ENCODE data around the gene GTF2H4. TPM values are rescaled to one million over a fixed set of nuclear protein-coding genes. Genes with fewer than 3 reads are reported as not detected.

Gene GTF2H4
- total and polyA plus RNA-seq, 2 of the 8 experiments (the other 6 are each of a cell fraction or from before 2014, with no cell fraction given) = 42.3 to 53.4 TPM

- TF ChIP-seq CHD7 (IDR thresholded peaks at IDR 0.05; ENCODE audit: insufficient replicate concordance, low read length) (no peak), RAD21 (IDR thresholded peaks at IDR 0.05 in 1 of 2, conservative IDR thresholded peaks at IDR 0.05 in 1 of 2; ENCODE audit: low read depth in 2 of 2, low read length in 2 of 2) (no peak), CBX8 (IDR thresholded peaks at IDR 0.05; ENCODE audit: borderline replicate concordance, low read depth, low read length) (no peak), TEAD4 (IDR thresholded peaks at IDR 0.05; ENCODE audit: low read depth, low read length) (no peak), GABPA (IDR thresholded peaks at IDR 0.05; ENCODE audit: borderline replicate concordance, insufficient read depth, low read length) (no peak), RXRA (IDR thresholded peaks at IDR 0.05; ENCODE audit: insufficient read depth, low read depth, low read length) (no peak), TCF12 (IDR thresholded peaks at IDR 0.05; ENCODE audit: low read depth, low read length) (no peak), ATF3 (IDR thresholded peaks at IDR 0.05; ENCODE audit: insufficient read depth, low read depth, low read length) (no peak), YY1 (IDR thresholded peaks at IDR 0.05; ENCODE audit: low read depth, low read length) (no peak)
Measured at GRCh38 chr6:30883685-30884520, 24.1 kb upstream of the GTF2H4 start, which contains the start of gene DDR1 (continued).

Data from H1 (cell line).